ENCODE data around the gene SMCHD1.

- no peak for TF ChIP-seq CTCF (IDR thresholded peaks at IDR 0.05)
- no peak for TF ChIP-seq POLR2A (IDR thresholded peaks at IDR 0.05)
- no peak for TF ChIP-seq POLR2AphosphoS5 (IDR thresholded peaks at IDR 0.05)
These were observed 166.8 kb downstream of the SMCHD1 start for GRCh38 chr18:2822213-2822921.

Data from breast epithelium (tissue), 3 donors.